Prostate gland (tissue), 2 donors: ENCODE measurements around the gene ACTR1A. TPM values are rescaled to one million over a fixed set of nuclear protein-coding genes. Genes with fewer than 3 reads are reported as not detected.
A peak's percentile ranks its signal among the peaks of the same experiment; 100 is the strongest.

Experiments
- DNase-seq: peaks from one replicate; pipeline ENCODE4 v3.0.0-alpha.2; 2019; ENCODE audit warnings: low spot score
- H3K27ac ChIP-seq, 2 donors: fragments of 200-600 bp; sonication (generic); 2 replicates each; pipeline ENCODE4 v1.5.1; 2017 to 2019
- H3K27me3 ChIP-seq: fragments of 200-600 bp; sonication (generic); replicated peaks from 2 replicates; pipeline ENCODE4 v1.5.1; 2019; ENCODE audit not compliant: insufficient read depth
- H3K36me3 ChIP-seq, 2 donors: fragments of 200-600 bp; sonication (generic); 1 replicate in 1 of 2; 2 replicates in 1 of 2; pipeline versions ENCODE4 v1.5.1 to v1.8.1; 2017 to 2019
- H3K4me1 ChIP-seq: fragments of 200-600 bp; sonication (generic); replicated peaks from 2 replicates; pipeline ENCODE4 v1.5.1; 2019
- H3K4me3 ChIP-seq, 2 donors: fragments of 200-600 bp; sonication (generic); 2 replicates each; pipeline ENCODE4 v1.5.1; 2017 to 2019
- H3K9me3 ChIP-seq: fragments of 200-600 bp; sonication (generic); 2 replicates; pipeline ENCODE4 v1.5.1; 2017
- POLR2A ChIP-seq: fragments of 450-650 bp; IDR thresholded peaks from one replicate; pipeline ENCODE4 v1.6.1; 2016; ENCODE audit warnings: antibody characterized with exemption, mild to moderate bottlenecking
- POLR2AphosphoS5 ChIP-seq: sonication (generic); formaldehyde crosslinking; IDR thresholded peaks from one replicate; pipeline ENCODE4 v1.6.1; 2017; ENCODE audit warnings: antibody characterized with exemption
- WGBS: methylation state at CpG from one replicate; pipeline ENCODE4 v1.1.5; 2018; 5-methylcytosine and 5-hydroxymethylcytosine counted together
- intact Hi-C: fragments of 100-400 bp; cut with DNase I; formaldehyde crosslinking; loops from one replicate; pipeline ENCODE4 v1.14.2; 2022
- total RNA-seq, 2 donors: library from RNA; depleted of rRNA; stranded (reverse); fragments of >200 nt; gene quantifications; one replicate each; pipeline ENCODE4 v1.1.0, GENCODE V29; 2016
- TF ChIP-seq, protein P1 (sequence below), 4 experiments: fragments of 200-600 bp in 2 of 4; fragments of 450-650 bp in 2 of 4; sonication (generic) in 2 of 4; IDR thresholded peaks; 1 replicate in 3 of 4; 2 replicates in 1 of 4; pipeline ENCODE4 v1.5.1; 2016 to 2019; ENCODE audit warnings: antibody characterized with exemption in 4 of 4, mild to moderate bottlenecking in 2 of 4, moderate library complexity in 2 of 4

The ACTR1A gene
- total RNA-seq, 2 donors from 2014 or later = 75.6 to 95.9 TPM

GRCh38 chr10:102435133-102435497 is 67.4 kb downstream of the ACTR1A start:
- intact Hi-C loops = no loop called here
- no peak for TF ChIP-seq POLR2A
- TF ChIP-seq, protein P1, sequence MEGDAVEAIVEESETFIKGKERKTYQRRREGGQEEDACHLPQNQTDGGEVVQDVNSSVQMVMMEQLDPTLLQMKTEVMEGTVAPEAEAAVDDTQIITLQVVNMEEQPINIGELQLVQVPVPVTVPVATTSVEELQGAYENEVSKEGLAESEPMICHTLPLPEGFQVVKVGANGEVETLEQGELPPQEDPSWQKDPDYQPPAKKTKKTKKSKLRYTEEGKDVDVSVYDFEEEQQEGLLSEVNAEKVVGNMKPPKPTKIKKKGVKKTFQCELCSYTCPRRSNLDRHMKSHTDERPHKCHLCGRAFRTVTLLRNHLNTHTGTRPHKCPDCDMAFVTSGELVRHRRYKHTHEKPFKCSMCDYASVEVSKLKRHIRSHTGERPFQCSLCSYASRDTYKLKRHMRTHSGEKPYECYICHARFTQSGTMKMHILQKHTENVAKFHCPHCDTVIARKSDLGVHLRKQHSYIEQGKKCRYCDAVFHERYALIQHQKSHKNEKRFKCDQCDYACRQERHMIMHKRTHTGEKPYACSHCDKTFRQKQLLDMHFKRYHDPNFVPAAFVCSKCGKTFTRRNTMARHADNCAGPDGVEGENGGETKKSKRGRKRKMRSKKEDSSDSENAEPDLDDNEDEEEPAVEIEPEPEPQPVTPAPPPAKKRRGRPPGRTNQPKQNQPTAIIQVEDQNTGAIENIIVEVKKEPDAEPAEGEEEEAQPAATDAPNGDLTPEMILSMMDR (IDR thresholded peaks at IDR 0.05) = no peak
- no peak for TF ChIP-seq POLR2AphosphoS5
- no peak overlapping the region for H3K4me3 ChIP-seq
- H3K27ac ChIP-seq = no peak overlapping the region
- DNase-seq = no peak
- no peaks in the 10 kb centered on the region for H3K9me3 ChIP-seq
- H3K36me3 ChIP-seq = no peaks in the 10 kb centered on the region
- H3K27me3 ChIP-seq = no peaks in the 10 kb centered on the region
- WGBS = 49% methylated on average over 5 of the region's 5 CpGs
- peaks cover 4% of the 10 kb centered on the region for H3K4me1 ChIP-seq

DNA sequence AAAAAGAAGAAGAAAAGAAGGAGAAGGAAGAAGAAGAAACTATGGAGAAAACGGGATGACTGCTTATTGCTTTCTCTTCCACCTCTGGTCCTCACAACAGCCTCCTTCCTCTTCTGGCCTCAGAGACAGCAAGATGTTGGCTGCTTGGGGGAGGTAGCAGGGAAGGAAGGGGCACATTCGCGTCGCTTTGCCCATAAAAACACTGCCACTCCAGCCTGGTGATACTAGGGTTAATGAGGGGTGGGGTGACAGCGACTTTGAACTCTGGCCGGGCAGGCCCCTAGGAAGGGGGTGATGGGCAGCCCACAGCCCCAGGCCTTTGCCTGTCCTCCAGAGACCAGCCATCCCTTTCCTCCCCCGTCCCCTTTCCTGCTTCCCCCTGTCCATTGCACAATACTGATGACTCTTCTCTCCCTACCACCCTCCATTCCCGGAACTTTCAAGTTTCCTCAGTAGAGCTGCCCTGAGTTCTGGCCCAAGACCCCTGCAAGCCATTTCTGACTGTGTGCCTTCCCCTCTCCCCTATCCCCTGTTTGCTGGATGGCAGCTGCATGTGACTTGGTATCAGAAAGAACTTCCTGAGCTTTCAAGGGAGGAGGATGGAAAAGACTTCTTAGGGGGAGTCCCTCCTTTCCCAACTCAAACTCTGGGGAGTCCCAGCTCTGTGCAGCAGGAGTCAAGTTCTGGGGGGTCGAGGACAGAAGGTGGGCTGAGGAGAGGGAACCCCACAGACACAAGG is 67.9 kb downstream of the ACTR1A start:
- WGBS = 40% methylated on average over 9 of the region's 9 CpGs
- H3K9me3 ChIP-seq = no peaks in the 10 kb centered on the region
- H3K27me3 ChIP-seq = no peaks in the 10 kb centered on the region
- no peak overlapping the region for H3K27ac ChIP-seq
- H3K36me3 ChIP-seq = no peaks in the 10 kb centered on the region
- TF ChIP-seq, protein P1 (IDR thresholded peaks at IDR 0.05) = no peak
- TF ChIP-seq POLR2AphosphoS5 = no peak
- TF ChIP-seq POLR2A = no peak
- intact Hi-C loops = no loop called here
- H3K4me3 ChIP-seq = no peak overlapping the region
- no peak for DNase-seq
- H3K4me1 ChIP-seq = peaks cover 4% of the 10 kb centered on the region

DNA sequence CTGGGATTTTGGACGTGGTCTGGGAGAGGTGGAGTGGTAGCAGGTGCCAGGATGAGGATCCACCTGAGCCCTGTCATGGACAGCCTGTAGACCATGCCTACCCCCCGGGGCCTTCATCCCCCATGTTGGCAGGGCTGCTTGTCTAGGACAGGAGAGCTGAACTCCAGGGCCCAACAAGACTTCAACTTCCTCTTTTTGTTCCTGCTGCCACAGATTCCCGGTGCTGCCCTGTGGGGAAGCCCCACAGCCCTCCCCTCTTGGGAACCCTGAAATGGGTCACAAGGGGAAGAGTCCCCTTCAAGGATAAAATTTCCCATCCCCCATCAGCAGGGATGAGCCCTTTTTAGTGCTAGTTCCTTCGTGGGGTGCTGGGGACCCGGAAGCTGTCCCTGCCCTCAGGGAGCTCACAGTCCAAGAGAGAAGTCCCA is 68.9 kb downstream of the ACTR1A start:
- no peak for TF ChIP-seq POLR2A
- no peak for TF ChIP-seq POLR2AphosphoS5
- TF ChIP-seq, protein P1 (IDR thresholded peaks at IDR 0.05) = no peak
- Histone ChIP-seq H3K36me3 (no peaks in the 10 kb centered on the region), H3K4me3 (no peak overlapping the region), H3K9me3 (no peaks in the 10 kb centered on the region), H3K4me1 (peaks cover 4% of the 10 kb centered on the region), H3K27me3 (no peaks in the 10 kb centered on the region), H3K27ac (no peak overlapping the region)
- 64% methylated on average over 5 of the region's 5 CpGs for WGBS
- no peak for DNase-seq
- intact Hi-C loops = no loop called here

- peak; percentile 93 for DNase-seq
- WGBS = under 1% methylated on average over 47 of the region's 52 CpGs
- Histone ChIP-seq H3K9me3 (no peaks in the 10 kb centered on the region), H3K36me3 (no peaks in the 10 kb centered on the region), H3K27ac (peak within 1 kb of the TSS; percentile 71 to 79), H3K27me3 (no peaks in the 10 kb centered on the region), H3K4me1 (peaks cover 4% of the 10 kb centered on the region), H3K4me3 (peak within 1 kb of the TSS; percentile 75 to 89)
- intact Hi-C loops = no loop called here
- TF ChIP-seq, protein P1 (IDR thresholded peaks at IDR 0.05) = no peak
- no peak for TF ChIP-seq POLR2A
- TF ChIP-seq POLR2AphosphoS5 = peak; percentile 97
These were observed 70.2 kb downstream of the ACTR1A start, which contains the start of gene CUEDC2 for GRCh38 chr10:102432162-102432950. TSS of gene CUEDC2 (minus strand) at chr10:102432574. CDS start at chr10:102425188, 7,386 bp downstream.
